OCI-LY3 (cell line): ENCODE results near the gene SLC35F4.

Source experiments
- H2AFZ ChIP-seq: fragments of 200-600, 300-600 bp; shearing (Covaris generic); 2 replicates; pipeline ENCODE4 v1.6.0; 2014; ENCODE audit warnings: antibody characterized with exemption, low read depth, low read length
- H3K27ac ChIP-seq: fragments of 200-600, 300-600 bp; sonication (generic); 2 replicates; pipeline ENCODE4 v1.5.1; 2014; ENCODE audit warnings: mild to moderate bottlenecking, low read length, moderate library complexity, mixed read lengths
- H3K27me3 ChIP-seq: fragments of 200-600, 300-600 bp; sonication (generic); 2 replicates; pipeline ENCODE4 v1.6.1; 2014; ENCODE audit warnings: low read depth, low read length, mixed read lengths
- H3K36me3 ChIP-seq: fragments of 200-600, 300-600 bp; sonication (generic); replicated peaks from 2 replicates; pipeline ENCODE3; 2014; ENCODE audit warnings: low read depth, low read length, mixed read lengths
- H3K4me1 ChIP-seq: fragments of 300-600, 200-600 bp; sonication (generic); 2 replicates; pipeline ENCODE4 v1.6.1; 2014; ENCODE audit warnings: low read length, mixed read lengths
- H3K4me2 ChIP-seq: fragments of 200-600, 300-600 bp; sonication (generic); 2 replicates; pipeline ENCODE4 v1.6.1; 2014; ENCODE audit warnings: low read length, mixed read lengths
- H3K4me3 ChIP-seq: fragments of 300-600, 200-600 bp; sonication (generic); 2 replicates; pipeline ENCODE4 v1.5.1; 2014; ENCODE audit warnings: antibody characterized with exemption, mild to moderate bottlenecking, low read length, moderate library complexity
- H3K79me2 ChIP-seq: fragments of 300-600, 200-600 bp; shearing (Covaris generic); 2 replicates; pipeline ENCODE4 v1.6.1; 2014; ENCODE audit warnings: mild to moderate bottlenecking, low read length, mixed read lengths
- H3K9ac ChIP-seq: fragments of 300-600, 200-600 bp; shearing (Covaris generic); 2 replicates; pipeline ENCODE4 v1.6.0; 2014; ENCODE audit warnings: mild to moderate bottlenecking, low read length, moderate library complexity
- H3K9me3 ChIP-seq: fragments of 200-600, 300-600 bp; shearing (Covaris generic); 2 replicates; pipeline ENCODE4 v1.6.1; 2014; ENCODE audit warnings: low read length, mixed read lengths; ENCODE audit not compliant: insufficient read depth
- H4K20me1 ChIP-seq: fragments of 200-600, 300-600 bp; sonication (generic); 2 replicates; pipeline ENCODE4 v1.6.1; 2016; ENCODE audit warnings: low read length, mixed read lengths; ENCODE audit not compliant: insufficient read depth
- EZH2phosphoT487 ChIP-seq: fragments of 200-600 bp; shearing (Covaris generic); IDR thresholded peaks from 2 replicates; pipeline ENCODE4 v1.6.1; 2018; ENCODE audit warnings: antibody characterized with exemption, mixed run types, low read depth
- TF ChIP-seq, protein P1 (sequence below): fragments of 200-600, 300-600 bp; sonication (generic); IDR thresholded peaks from 2 replicates; pipeline ENCODE4 v1.5.1; 2014; ENCODE audit warnings: antibody characterized with exemption, low read length, low read depth

SLC35F4 gene

DNA sequence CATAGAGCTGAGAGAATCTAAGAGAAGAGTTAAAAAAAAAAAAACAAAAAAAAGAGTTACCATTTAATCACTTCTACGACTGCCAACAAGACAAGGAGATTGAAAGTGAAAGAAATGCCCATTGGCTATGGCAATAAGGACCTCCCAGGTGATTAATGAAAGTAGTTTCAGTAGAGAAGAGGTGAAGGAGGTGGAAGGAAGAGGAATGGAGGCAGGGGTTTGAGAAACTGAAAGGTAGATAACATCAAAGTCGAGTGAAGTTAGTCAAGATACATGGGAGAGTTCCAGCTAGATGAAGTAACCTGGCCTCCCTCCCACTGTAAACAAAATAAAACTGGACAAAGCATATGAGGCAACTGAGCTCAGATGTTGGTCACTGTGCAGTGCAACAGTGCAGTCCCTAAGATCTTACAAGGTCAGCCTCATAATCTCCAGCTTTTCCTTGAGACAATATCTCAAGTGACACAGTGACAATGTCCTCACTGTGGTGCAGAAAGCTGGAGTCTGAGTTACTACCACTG lies 254.3 kb downstream of the SLC35F4 start:
- Histone ChIP-seq H3K4me2 (no peak overlapping the region), H3K9me3 (no peaks in the 10 kb centered on the region), H4K20me1 (no peaks in the 10 kb centered on the region), H3K4me1 (no peaks in the 10 kb centered on the region), H3K79me2 (no peaks in the 10 kb centered on the region), H3K27ac (no peak overlapping the region), H3K36me3 (no peaks in the 10 kb centered on the region), H3K27me3 (peaks cover 15% of the 10 kb centered on the region), H3K9ac (no peak overlapping the region), H3K4me3 (no peak overlapping the region), H2AFZ (no peak overlapping the region)
- TF ChIP-seq EZH2phosphoT487 = no peak

DNA sequence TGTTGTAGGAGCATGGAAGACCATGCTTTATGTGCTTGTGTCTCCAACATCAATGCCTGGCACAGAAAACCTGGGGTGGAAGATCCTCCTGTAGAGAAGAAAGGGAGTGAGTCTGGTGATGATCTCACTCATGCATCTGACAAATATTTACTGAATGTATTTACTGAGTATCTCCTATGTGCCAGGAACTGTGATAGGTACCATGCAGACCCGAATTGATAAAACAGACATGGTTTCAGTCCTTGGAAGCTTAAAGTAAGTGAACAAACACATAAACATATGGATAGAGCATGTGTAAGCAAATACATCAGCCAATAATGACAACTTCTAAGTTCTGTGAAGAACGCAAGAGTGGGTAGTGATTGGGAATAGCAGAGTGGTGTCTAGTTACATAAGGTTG lies 255.3 kb downstream of the SLC35F4 start:
- no peaks in the 10 kb centered on the region for H4K20me1 ChIP-seq
- no peak overlapping the region for H3K9ac ChIP-seq
- no peaks in the 10 kb centered on the region for H3K9me3 ChIP-seq
- H2AFZ ChIP-seq = no peak overlapping the region
- no peak overlapping the region for H3K4me3 ChIP-seq
- no peak for TF ChIP-seq EZH2phosphoT487
- TF ChIP-seq, protein P1, sequence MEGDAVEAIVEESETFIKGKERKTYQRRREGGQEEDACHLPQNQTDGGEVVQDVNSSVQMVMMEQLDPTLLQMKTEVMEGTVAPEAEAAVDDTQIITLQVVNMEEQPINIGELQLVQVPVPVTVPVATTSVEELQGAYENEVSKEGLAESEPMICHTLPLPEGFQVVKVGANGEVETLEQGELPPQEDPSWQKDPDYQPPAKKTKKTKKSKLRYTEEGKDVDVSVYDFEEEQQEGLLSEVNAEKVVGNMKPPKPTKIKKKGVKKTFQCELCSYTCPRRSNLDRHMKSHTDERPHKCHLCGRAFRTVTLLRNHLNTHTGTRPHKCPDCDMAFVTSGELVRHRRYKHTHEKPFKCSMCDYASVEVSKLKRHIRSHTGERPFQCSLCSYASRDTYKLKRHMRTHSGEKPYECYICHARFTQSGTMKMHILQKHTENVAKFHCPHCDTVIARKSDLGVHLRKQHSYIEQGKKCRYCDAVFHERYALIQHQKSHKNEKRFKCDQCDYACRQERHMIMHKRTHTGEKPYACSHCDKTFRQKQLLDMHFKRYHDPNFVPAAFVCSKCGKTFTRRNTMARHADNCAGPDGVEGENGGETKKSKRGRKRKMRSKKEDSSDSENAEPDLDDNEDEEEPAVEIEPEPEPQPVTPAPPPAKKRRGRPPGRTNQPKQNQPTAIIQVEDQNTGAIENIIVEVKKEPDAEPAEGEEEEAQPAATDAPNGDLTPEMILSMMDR = no peak
- no peaks in the 10 kb centered on the region for H3K4me1 ChIP-seq
- H3K27ac ChIP-seq = no peak overlapping the region
- no peaks in the 10 kb centered on the region for H3K36me3 ChIP-seq
- H3K27me3 ChIP-seq = peaks cover 15% of the 10 kb centered on the region
- H3K4me2 ChIP-seq = no peak overlapping the region
- no peaks in the 10 kb centered on the region for H3K79me2 ChIP-seq

DNA sequence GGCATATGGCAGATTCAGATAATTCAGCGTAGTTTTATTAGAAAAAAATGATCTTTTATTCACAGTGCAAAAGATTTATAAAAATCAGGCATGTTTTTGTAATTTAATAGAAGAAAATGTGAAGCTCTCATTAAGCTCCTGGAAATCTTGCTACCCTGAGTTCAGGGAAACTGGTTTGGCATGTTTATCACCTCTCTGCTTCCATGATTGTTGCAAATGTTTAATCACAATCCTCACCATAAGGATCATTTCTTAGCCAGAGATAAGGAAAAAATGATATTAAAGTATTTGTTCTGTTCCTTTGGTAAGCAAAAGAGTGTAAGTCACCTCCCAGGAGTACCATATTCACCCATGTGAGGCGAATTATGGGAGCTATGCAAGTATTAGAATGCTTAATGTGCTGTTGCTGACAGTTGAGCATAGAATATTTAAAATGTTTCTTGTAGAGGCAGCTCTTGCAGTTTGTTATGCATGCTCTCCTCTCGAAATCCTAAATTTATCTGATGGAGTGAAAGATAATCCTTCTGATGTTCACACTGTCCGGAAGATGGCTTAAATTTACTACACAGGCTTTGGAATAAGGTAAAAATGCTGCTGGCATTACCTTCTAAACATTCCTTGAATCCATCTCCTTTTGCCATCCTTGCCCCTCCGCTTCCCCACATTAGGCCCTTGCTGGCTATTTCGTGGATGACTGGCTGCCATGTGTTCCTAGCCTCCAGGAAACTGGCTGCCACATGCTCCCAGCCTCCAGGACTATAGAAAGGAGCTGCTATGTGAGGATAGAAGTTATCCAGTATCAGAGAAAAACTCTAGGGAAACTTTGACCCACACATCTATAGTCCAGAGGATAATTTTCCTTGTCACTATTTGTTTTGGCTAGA lies 256.5 kb downstream of the SLC35F4 start:
- H3K9ac ChIP-seq = no peak overlapping the region
- TF ChIP-seq, protein P1 = no peak
- no peak for TF ChIP-seq EZH2phosphoT487
- H3K27me3 ChIP-seq = peaks cover 15% of the 10 kb centered on the region
- H3K4me1 ChIP-seq = no peaks in the 10 kb centered on the region
- H2AFZ ChIP-seq = no peak overlapping the region
- H3K4me2 ChIP-seq = no peak overlapping the region
- H4K20me1 ChIP-seq = no peaks in the 10 kb centered on the region
- H3K27ac ChIP-seq = no peak overlapping the region
- no peak overlapping the region for H3K4me3 ChIP-seq
- no peaks in the 10 kb centered on the region for H3K9me3 ChIP-seq
- H3K79me2 ChIP-seq = no peaks in the 10 kb centered on the region
- H3K36me3 ChIP-seq = no peaks in the 10 kb centered on the region

GRCh38 chr14:57607086-57607485 lies 258.8 kb downstream of the SLC35F4 start:
- Histone ChIP-seq H3K27ac (no peak overlapping the region), H3K4me2 (no peak overlapping the region), H4K20me1 (no peaks in the 10 kb centered on the region), H3K4me1 (no peaks in the 10 kb centered on the region), H3K27me3 (peaks cover 15% of the 10 kb centered on the region), H3K9me3 (no peaks in the 10 kb centered on the region), H3K36me3 (no peaks in the 10 kb centered on the region), H3K9ac (no peak overlapping the region), H3K4me3 (no peak overlapping the region), H3K79me2 (no peaks in the 10 kb centered on the region), H2AFZ (no peak overlapping the region)
- TF ChIP-seq, protein P1 = no peak
- TF ChIP-seq EZH2phosphoT487 = no peak
